H1 (cell line): Measurements from ENCODE around the gene SEH1L. TPM values are rescaled to one million over a fixed set of nuclear protein-coding genes. Genes with fewer than 3 reads are reported as not detected.

ENCODE experiments used
- CTCF ChIA-PET: fragments of 300-600 bp; sonication (Branson Sonifier 250); formaldehyde crosslinking; loops from one replicate; lab custom pipeline; 2021; ENCODE audit not compliant: partially characterized antibody; lab: Charles Lee
- POLR2A ChIA-PET: fragments of 300-600 bp; sonication (Branson Sonifier 250); formaldehyde crosslinking; loops from one replicate; lab custom pipeline; 2021; ENCODE audit warnings: inconsistent platforms; ENCODE audit not compliant: partially characterized antibody; lab: Charles Lee
- DNase-seq, 2 experiments: peaks; one replicate each; pipeline versions ENCODE4 v3.0.0 to v3.0.0-alpha.2; 2010 to 2022; ENCODE audit warnings: low spot score in 2 of 2, low read depth in 1 of 2, mixed read lengths in 1 of 2
- FAIRE-seq: peaks from 2 replicates; lab custom pipeline; 2011; peaks lifted over from hg19 to GRCh38; lab: Jason Lieb, UNC
- H2AFZ ChIP-seq: 2 replicates; pipeline ENCODE4 v1.8.1; 2012; ENCODE audit warnings: low read length, inconsistent platforms
- H2AK5ac ChIP-seq: 2 replicates; pipeline ENCODE4 v1.6.1; 2013; ENCODE audit warnings: low read depth, low read length
- H2BK120ac ChIP-seq: replicated peaks from 2 replicates; pipeline ENCODE3; 2013; ENCODE audit warnings: low read depth, low read length, inconsistent platforms
- H2BK12ac ChIP-seq: 2 replicates; pipeline ENCODE4 v1.6.1; 2013; ENCODE audit warnings: low read depth, low read length
- H2BK15ac ChIP-seq: 2 replicates; pipeline ENCODE4 v1.6.1; 2013; ENCODE audit warnings: low read length
- H2BK20ac ChIP-seq: 2 replicates; pipeline ENCODE4 v1.6.1; 2013; ENCODE audit warnings: low read length
- H2BK5ac ChIP-seq: 2 replicates; pipeline ENCODE4 v1.6.1; 2013; ENCODE audit warnings: low read depth, low read length
- H3K14ac ChIP-seq: 2 replicates; pipeline ENCODE4 v1.6.1; 2013; ENCODE audit warnings: inconsistent platforms; ENCODE audit not compliant: insufficient read length
- H3K18ac ChIP-seq: 2 replicates; pipeline ENCODE4 v1.6.1; 2013; ENCODE audit warnings: low read length; ENCODE audit errors: extremely low read depth
- H3K23ac ChIP-seq: 2 replicates; pipeline ENCODE4 v1.6.1; 2013; ENCODE audit warnings: inconsistent platforms; ENCODE audit not compliant: insufficient read length
- H3K23me2 ChIP-seq: 2 replicates; pipeline ENCODE4 v1.6.1; 2013; ENCODE audit warnings: low read depth, low read length
- H3K27ac ChIP-seq: 2 replicates; pipeline ENCODE4 v1.6.1; 2011; ENCODE audit warnings: low read depth, low read length, inconsistent platforms
- H3K27me3 ChIP-seq, 4 experiments: replicated peaks in 1 of 4; 1 replicate in 1 of 4; 2 replicates in 3 of 4; pipeline versions ENCODE4 v1.6.1 to v1.8.1; 2011 to 2013; ENCODE audit warnings: low read length in 3 of 4, mild to moderate bottlenecking in 3 of 4, inconsistent platforms in 2 of 4, mixed read lengths in 2 of 4, moderate library complexity in 1 of 4; ENCODE audit not compliant: control insufficient read depth in 3 of 4, insufficient read depth in 3 of 4; ENCODE audit errors: extremely low read depth in 1 of 4
- H3K36me3 ChIP-seq, 4 experiments: 2 replicates each; pipeline versions ENCODE4 v1.6.1 to v1.8.1; 2011 to 2013; ENCODE audit warnings: mild to moderate bottlenecking in 4 of 4, low read length in 3 of 4, moderate library complexity in 2 of 4, control low read depth in 1 of 4, inconsistent platforms in 1 of 4; ENCODE audit not compliant: insufficient read depth in 4 of 4, control insufficient read depth in 2 of 4
- H3K4ac ChIP-seq: replicated peaks from 2 replicates; pipeline ENCODE3; 2013; ENCODE audit warnings: low read length, low read depth, mixed read lengths, inconsistent platforms; ENCODE audit not compliant: insufficient read length
- H3K4me1 ChIP-seq, 4 experiments: replicated peaks in 1 of 4; 1 replicate in 1 of 4; 2 replicates in 3 of 4; pipeline versions ENCODE4 v1.6.1 to v1.8.1; 2011 to 2013; ENCODE audit warnings: low read length in 3 of 4, inconsistent platforms in 2 of 4, mixed read lengths in 1 of 4; ENCODE audit not compliant: insufficient read depth in 4 of 4, control insufficient read depth in 3 of 4
- H3K4me2 ChIP-seq, 2 experiments: 2 replicates each; pipeline versions ENCODE4 v1.6.1 to v1.8.1; 2011 to 2013; ENCODE audit warnings: low read depth in 2 of 2, low read length in 2 of 2, control low read depth in 1 of 2, inconsistent platforms in 1 of 2, mild to moderate bottlenecking in 1 of 2; ENCODE audit not compliant: insufficient read depth in 1 of 2
- H3K4me3 ChIP-seq, 4 experiments: fragments of 200-600, 300-600 bp in 1 of 4; sonication (generic), shearing (Covaris generic), sonication (Bioruptor Twin) in 1 of 4; 2 replicates each; pipeline versions ENCODE4 v1.5.1 to v1.8.1; 2011 to 2016; ENCODE audit warnings: low read length in 4 of 4, low read depth in 3 of 4, control low read depth in 2 of 4, inconsistent platforms in 2 of 4, mild to moderate bottlenecking in 2 of 4, mixed read lengths in 1 of 4, moderate library complexity in 1 of 4; ENCODE audit not compliant: insufficient read depth in 2 of 4; ENCODE audit errors: extremely low read depth in 1 of 4
- H3K56ac ChIP-seq: replicated peaks from 2 replicates; pipeline ENCODE3; 2013; ENCODE audit warnings: low read depth, mild to moderate bottlenecking, mixed read lengths, low read length, inconsistent platforms; ENCODE audit not compliant: insufficient read length
- H3K79me1 ChIP-seq: 2 replicates; pipeline ENCODE4 v1.6.1; 2013; ENCODE audit warnings: low read depth, low read length, control low read depth
- H3K79me2 ChIP-seq, 2 experiments: 2 replicates each; pipeline versions ENCODE4 v1.6.1 to v1.8.1; 2012 to 2013; ENCODE audit warnings: low read length in 2 of 2, mild to moderate bottlenecking in 2 of 2, inconsistent platforms in 1 of 2; ENCODE audit not compliant: insufficient read depth in 2 of 2, control insufficient read depth in 1 of 2
- H3K9ac ChIP-seq, 4 experiments: replicated peaks in 1 of 4; 1 replicate in 1 of 4; 2 replicates in 3 of 4; pipeline versions ENCODE4 v1.6.1 to v1.8.1; 2011 to 2013; ENCODE audit warnings: low read depth in 3 of 4, low read length in 3 of 4, control low read depth in 2 of 4, mild to moderate bottlenecking in 2 of 4, moderate library complexity in 2 of 4, inconsistent platforms in 1 of 4; ENCODE audit errors: extremely low read depth in 1 of 4
- H3K9me3 ChIP-seq, 2 experiments: 2 replicates each; pipeline versions ENCODE4 v1.6.1 to v1.8.1; 2012 to 2013; ENCODE audit warnings: mild to moderate bottlenecking in 2 of 2, moderate library complexity in 2 of 2, control low read depth in 1 of 2, inconsistent platforms in 1 of 2, low read depth in 1 of 2, low read length in 1 of 2, mixed read lengths in 1 of 2; ENCODE audit not compliant: insufficient read depth in 2 of 2
- H4K20me1 ChIP-seq, 2 experiments: replicated peaks in 1 of 2; 2 replicates each; pipeline versions ENCODE3 to v1.8.1; 2011 to 2013; ENCODE audit warnings: inconsistent platforms in 2 of 2, low read length in 2 of 2, mild to moderate bottlenecking in 1 of 2; ENCODE audit not compliant: insufficient read depth in 2 of 2, control insufficient read depth in 1 of 2
- H4K5ac ChIP-seq: 2 replicates; pipeline ENCODE4 v1.6.1; 2013; ENCODE audit warnings: low read length, low read depth, mixed read lengths, inconsistent platforms; ENCODE audit not compliant: insufficient read length
- H4K8ac ChIP-seq: 2 replicates; pipeline ENCODE4 v1.8.0; 2013; ENCODE audit warnings: mild to moderate bottlenecking, moderate library complexity, low read length, inconsistent platforms; ENCODE audit not compliant: insufficient read depth; ENCODE audit errors: extremely low read depth
- H4K91ac ChIP-seq: replicated peaks from 2 replicates; pipeline ENCODE3; 2013; ENCODE audit warnings: low read length, mixed read lengths, inconsistent platforms; ENCODE audit not compliant: insufficient read length
- KDM1A ChIP-seq: fragments of 200-600, 300-600 bp; sonication (generic); IDR thresholded peaks from 2 replicates; pipeline ENCODE4 v1.7.1; 2016; ENCODE audit warnings: mild to moderate bottlenecking, low read length, borderline replicate concordance
- KDM5A ChIP-seq: fragments of 200-600 bp; IDR thresholded peaks from 2 replicates; pipeline ENCODE4 v1.7.1; 2012; ENCODE audit warnings: mild to moderate bottlenecking, low read length, inconsistent platforms, mixed read lengths
- NRF1 ChIP-seq: IDR thresholded peaks from 2 replicates; pipeline ENCODE4 v1.6.1; 2011; ENCODE audit warnings: mild to moderate bottlenecking, low read depth, low read length, improper control_type of control experiment
- RBBP5 ChIP-seq: IDR thresholded peaks from 2 replicates; pipeline ENCODE4 v1.7.1; 2012; ENCODE audit warnings: low read depth, mild to moderate bottlenecking, inconsistent platforms, low read length, moderate library complexity, borderline replicate concordance
- SIRT6 ChIP-seq: IDR thresholded peaks from one replicate; pipeline ENCODE4 v1.7.1; 2012; ENCODE audit warnings: low read length, inconsistent platforms
- TAF7 ChIP-seq: optimal IDR thresholded peaks from 2 replicates; pipeline ENCODE3; 2011; ENCODE audit warnings: low read depth, mild to moderate bottlenecking, inconsistent platforms, low read length, moderate library complexity, borderline replicate concordance
- TCF12 ChIP-seq: IDR thresholded peaks from 2 replicates; pipeline ENCODE4 v1.6.1; 2011; ENCODE audit warnings: low read depth, mild to moderate bottlenecking, low read length
- ZNF274 ChIP-seq: IDR thresholded peaks from 2 replicates; pipeline ENCODE4 v1.7.0; 2012; ENCODE audit warnings: low read length, borderline replicate concordance; ENCODE audit errors: extremely low read depth
- WGBS, 2 experiments: shearing (Covaris generic) in 1 of 2; methylation state at CpG; one replicate each; pipeline versions ENCODE4 v1.1.6 to v1.1.7; 2013 to 2015; ENCODE audit warnings: low lambda C conversion rate in 2 of 2, mixed read lengths in 2 of 2, inconsistent platforms in 1 of 2, low coverage in 1 of 2, missing lambda C conversion rate in 1 of 2; ENCODE audit not compliant: insufficient replicate concordance in 2 of 2, insufficient coverage in 1 of 2, insufficient read length in 1 of 2; ENCODE audit errors: extremely low coverage in 1 of 2, missing lambda C conversion rate in 1 of 2; 5-methylcytosine and 5-hydroxymethylcytosine counted together
- polyA plus RNA-seq, 7 experiments: library from polyadenylated mRNA; depleted of rRNA in 3 of 7; stranded (reverse) in 5 of 7; unstranded in 2 of 7; fragments of >200 nt in 5 of 7; fragments of 200-250 nt in 2 of 7; gene quantifications; 1 replicate in 5 of 7; 2 replicates in 1 of 7; 4 replicates in 1 of 7; pipeline versions ENCODE4 v1.2.1 to v1.2.3, GENCODE V29; 2011 to 2013; ENCODE audit warnings: missing spikeins in 2 of 7, mixed read lengths in 2 of 7
- total RNA-seq: library from RNA; stranded (reverse); fragmentation: NEBNext Ultra II Directional; extraction: Animal tissue kit (Norgen Biotek cat#: 25700); gene quantifications from 2 replicates; pipeline ENCODE4 v1.2.1, GENCODE V29; 2021

Gene SEH1L
- total and polyA plus RNA-seq, 2 of the 8 experiments (the other 6 are each of a cell fraction or from before 2014, with no cell fraction given), result 41.7 to 96.7 TPM

- Histone ChIP-seq H3K79me1 (no peaks in the 10 kb centered on the region), H3K4ac (no peak overlapping the region), H2BK20ac (no peak overlapping the region), H3K18ac (no peak overlapping the region), H3K79me2 (no peaks in the 10 kb centered on the region), H3K27ac (no peak overlapping the region), H3K56ac (no peak overlapping the region), H2BK15ac (no peak overlapping the region), H4K8ac (no peak overlapping the region), H4K20me1 (no peaks in the 10 kb centered on the region), H3K4me1 (peaks cover 0 to 5% (median 2%) of the 10 kb centered on the region in 4 experiments; a peak in 1 of 7 replicates), H2BK5ac (no peak overlapping the region), H3K23me2 (no peaks in the 10 kb centered on the region), H2AK5ac (no peak overlapping the region), H3K4me2 (no peak overlapping the region), H2BK12ac (no peak overlapping the region), H4K91ac (no peak overlapping the region), H3K23ac (no peak overlapping the region), H4K5ac (no peak overlapping the region)
- WGBS, 2 experiments, result 91% methylated on average over 5 of the region's 5 CpGs; no CpG with 5 or more reads in 1 of the 2 experiments
- CTCF ChIA-PET, result interaction anchor here (0.7 to 1.2 kb wide), 3 partner anchors 36 to 201 kb away, joined by 3 to 4 read pairs (median 3); no protein-coding TSS in a partner anchor
- TF ChIP-seq KDM5A, result no peak
- TF ChIP-seq KDM1A, result no peak
- no peak for TF ChIP-seq RBBP5
- no peak for TF ChIP-seq TCF12
- no peak for TF ChIP-seq SIRT6
- TF ChIP-seq TAF7, result no peak
- TF ChIP-seq ZNF274, result no peak
- no peak for TF ChIP-seq NRF1
- TF ChIP-seq, all 59 proteins: peak for 0
- POLR2A ChIA-PET, result no interaction called here
- H3K9me3 ChIP-seq, result no peaks in the 10 kb centered on the region
- H3K14ac ChIP-seq, result no peak overlapping the region
- H2AFZ ChIP-seq, result no peak overlapping the region
- no peak overlapping the region for H3K9ac ChIP-seq
- H3K36me3 ChIP-seq, result no peaks in the 10 kb centered on the region
- no peaks in the 10 kb centered on the region for H3K27me3 ChIP-seq
- no peak for DNase-seq
- FAIRE-seq, result no peak
- no peak overlapping the region for H2BK120ac ChIP-seq
- no peak overlapping the region for H3K4me3 ChIP-seq
Measured at GRCh38 chr18:12928641-12929040, 19.2 kb upstream of the SEH1L start.
